ENCODE data around the gene SLC39A2.
"Not testable (repeated sequence)": the region's sequence is repeated elsewhere in the genome, so short reads cannot be mapped to it uniquely, and the experiment has no call there.

The SLC39A2 gene

DNA sequence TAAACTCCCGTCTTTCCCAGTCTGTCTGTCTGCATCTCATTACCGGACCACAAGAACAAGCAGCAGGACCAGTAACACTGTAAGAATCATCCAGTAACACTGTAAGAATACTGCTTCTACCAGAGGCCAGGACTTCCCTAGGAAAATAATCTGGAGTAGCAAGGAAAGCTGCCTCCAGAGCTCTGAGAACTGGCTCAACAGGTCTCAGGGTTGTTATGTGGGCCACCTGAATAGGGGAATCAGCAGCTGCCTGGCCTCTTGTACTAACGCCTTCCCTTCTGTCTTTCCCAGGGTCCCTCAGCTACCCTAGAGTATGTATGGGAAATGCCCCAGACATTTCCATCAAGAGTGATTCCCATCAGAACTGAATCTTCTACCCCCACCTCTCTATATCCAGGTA, 954 bp upstream of the SLC39A2 start:
- H3K4me3 ChIP-seq (ENCODE audit: low read depth, low read length): no peak overlapping the region
- TF ChIP-seq, protein P1, sequence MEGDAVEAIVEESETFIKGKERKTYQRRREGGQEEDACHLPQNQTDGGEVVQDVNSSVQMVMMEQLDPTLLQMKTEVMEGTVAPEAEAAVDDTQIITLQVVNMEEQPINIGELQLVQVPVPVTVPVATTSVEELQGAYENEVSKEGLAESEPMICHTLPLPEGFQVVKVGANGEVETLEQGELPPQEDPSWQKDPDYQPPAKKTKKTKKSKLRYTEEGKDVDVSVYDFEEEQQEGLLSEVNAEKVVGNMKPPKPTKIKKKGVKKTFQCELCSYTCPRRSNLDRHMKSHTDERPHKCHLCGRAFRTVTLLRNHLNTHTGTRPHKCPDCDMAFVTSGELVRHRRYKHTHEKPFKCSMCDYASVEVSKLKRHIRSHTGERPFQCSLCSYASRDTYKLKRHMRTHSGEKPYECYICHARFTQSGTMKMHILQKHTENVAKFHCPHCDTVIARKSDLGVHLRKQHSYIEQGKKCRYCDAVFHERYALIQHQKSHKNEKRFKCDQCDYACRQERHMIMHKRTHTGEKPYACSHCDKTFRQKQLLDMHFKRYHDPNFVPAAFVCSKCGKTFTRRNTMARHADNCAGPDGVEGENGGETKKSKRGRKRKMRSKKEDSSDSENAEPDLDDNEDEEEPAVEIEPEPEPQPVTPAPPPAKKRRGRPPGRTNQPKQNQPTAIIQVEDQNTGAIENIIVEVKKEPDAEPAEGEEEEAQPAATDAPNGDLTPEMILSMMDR (IDR thresholded peaks at IDR 0.05; ENCODE audit: borderline replicate concordance, insufficient read depth, low read depth, low read length): no peak

DNA sequence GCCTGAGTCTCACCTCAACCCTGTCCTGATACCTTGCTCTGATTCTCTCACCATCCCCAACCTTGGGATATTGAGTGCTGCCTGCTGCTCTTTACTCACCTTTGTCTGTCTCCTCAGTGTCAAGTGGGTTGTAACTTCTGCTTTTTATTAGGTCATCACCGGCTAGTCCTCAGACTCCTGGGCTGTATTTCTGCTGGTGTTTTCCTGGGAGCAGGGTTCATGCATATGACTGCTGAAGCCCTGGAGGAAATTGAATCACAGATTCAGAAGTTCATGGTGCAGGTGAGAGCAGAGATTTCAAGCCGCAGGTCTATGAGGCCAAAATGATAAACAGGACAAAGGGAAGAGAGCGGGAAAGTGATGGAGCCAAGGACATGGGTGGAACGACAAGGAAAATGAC, 498 bp downstream of the SLC39A2 start:
- TF ChIP-seq, protein P1 (IDR thresholded peaks at IDR 0.05; ENCODE audit: borderline replicate concordance, insufficient read depth, low read depth, low read length): no peak

DNA sequence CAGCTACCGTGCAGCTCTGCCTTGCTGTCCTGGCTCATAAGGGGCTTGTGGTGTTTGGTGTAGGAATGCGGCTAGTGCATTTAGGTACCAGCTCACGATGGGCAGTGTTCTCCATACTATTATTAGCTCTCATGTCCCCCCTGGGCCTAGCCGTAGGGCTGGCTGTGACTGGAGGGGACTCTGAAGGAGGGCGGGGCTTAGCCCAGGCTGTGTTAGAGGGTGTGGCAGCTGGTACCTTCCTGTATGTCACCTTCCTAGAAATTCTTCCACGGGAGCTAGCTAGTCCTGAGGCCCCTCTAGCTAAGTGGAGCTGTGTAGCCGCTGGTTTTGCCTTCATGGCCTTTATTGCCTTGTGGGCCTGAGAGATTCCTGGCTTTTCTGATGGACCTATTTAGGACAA, 2.1 kb downstream of the SLC39A2 start:
- H3K4me3 ChIP-seq (ENCODE audit: low read depth, low read length): no peak overlapping the region
- TF ChIP-seq, protein P1 (IDR thresholded peaks at IDR 0.05; ENCODE audit: borderline replicate concordance, insufficient read depth, low read depth, low read length): no peak

More for the DNA sequence above, 498 bp downstream of the SLC39A2 start:
- no peak overlapping the region for H3K4me3 ChIP-seq (ENCODE audit: low read depth, low read length)

DNA sequence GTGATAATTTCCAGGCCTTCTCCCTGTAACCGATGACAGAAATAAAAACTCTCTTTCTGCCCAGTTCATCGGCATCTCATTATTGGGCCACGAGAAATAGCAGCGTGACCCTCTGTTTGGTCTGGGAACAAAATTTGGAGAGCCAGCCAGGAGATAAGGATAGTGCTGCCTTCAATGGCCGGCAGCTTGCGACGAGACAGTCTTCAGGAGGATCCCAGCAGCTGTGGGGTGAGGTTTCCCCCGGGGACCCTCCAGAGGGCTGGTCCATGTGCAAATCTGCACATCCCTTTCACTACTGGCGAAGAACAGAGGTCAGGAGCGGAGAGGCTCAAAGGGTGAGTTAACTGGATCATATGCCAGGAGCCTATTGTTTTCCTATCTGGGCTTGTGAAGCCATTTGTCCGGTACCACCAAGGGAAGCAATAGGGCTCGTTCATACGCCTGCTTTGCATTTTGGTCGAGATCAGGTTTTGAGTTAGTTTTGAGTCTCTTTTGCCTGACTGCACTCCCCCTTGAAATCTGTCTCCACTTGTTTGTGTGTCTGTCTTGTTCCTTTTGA, 4.8 kb downstream of the SLC39A2 start:
- TF ChIP-seq, protein P1 (IDR thresholded peaks at IDR 0.05; ENCODE audit: borderline replicate concordance, insufficient read depth, low read depth, low read length): no peak
- no peak overlapping the region for H3K4me3 ChIP-seq (ENCODE audit: low read depth, low read length)

DNA sequence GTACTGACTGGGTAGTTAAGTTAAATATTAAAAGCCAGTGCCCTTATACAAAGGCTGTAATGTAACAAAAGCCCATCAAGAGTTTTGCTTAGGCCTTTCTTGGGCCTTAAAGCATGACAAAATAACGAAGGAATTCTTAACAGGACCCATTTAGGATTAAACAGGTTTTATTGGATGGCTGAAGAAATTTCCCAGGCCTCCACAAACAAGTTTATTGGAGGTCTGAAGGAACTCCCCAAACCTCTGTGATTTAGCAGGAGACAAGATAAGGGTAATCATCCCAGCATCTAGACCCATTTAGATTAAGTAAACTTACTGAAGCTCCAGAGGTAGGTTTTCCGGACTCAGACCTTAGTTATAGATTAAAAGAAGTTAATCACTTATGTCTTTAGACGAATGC, 10.6 kb downstream of the SLC39A2 start:
- not testable (repeated sequence) for H3K4me3 ChIP-seq (ENCODE audit: low read depth, low read length)

DNA sequence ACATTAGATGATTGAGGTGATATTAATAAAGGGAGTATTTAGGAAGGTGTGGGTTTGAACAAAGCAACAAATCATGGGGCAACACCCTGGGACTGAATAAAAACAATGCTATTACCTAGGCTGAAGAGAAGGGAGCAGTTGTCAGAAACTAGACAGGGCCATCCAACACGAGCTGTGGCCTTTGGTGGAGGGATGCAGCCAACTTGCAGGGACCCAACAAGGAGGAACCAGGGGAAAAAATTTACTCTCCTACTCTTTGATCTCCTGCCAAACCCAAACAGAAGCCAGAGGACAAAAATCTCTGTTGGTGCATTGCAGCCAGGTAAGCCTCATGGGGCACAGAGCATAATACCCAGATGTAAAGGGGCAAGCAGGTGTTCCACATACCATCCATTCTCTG, 12.0 kb downstream of the SLC39A2 start:
- TF ChIP-seq, protein P1 (IDR thresholded peaks at IDR 0.05; ENCODE audit: borderline replicate concordance, insufficient read depth, low read depth, low read length): no peak

DNA sequence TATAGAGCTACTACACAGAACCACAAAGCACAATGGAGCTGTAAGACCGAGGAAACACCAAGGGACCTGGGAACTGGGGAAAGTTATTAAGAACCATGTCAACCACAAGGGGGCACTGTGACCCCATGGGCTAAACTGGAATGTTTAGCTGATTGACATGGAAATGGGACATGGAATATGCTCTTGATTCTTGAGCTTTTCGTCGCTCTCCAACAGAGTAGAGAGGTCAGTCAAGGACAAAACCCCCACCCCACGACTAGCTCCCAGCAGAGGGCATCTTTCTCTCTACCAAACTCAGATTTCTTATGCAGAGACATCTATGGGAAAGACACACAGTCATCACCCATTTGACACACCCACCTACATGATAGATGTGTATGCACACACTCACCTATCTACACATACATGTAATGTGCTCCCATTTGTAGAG, 15.7 kb downstream of the SLC39A2 start:
- TF ChIP-seq, protein P1 (IDR thresholded peaks at IDR 0.05; ENCODE audit: borderline replicate concordance, insufficient read depth, low read depth, low read length): peak; percentile 84

More for the DNA sequence above, 12.0 kb downstream of the SLC39A2 start:
- no peak overlapping the region for H3K4me3 ChIP-seq (ENCODE audit: low read depth, low read length)

DNA sequence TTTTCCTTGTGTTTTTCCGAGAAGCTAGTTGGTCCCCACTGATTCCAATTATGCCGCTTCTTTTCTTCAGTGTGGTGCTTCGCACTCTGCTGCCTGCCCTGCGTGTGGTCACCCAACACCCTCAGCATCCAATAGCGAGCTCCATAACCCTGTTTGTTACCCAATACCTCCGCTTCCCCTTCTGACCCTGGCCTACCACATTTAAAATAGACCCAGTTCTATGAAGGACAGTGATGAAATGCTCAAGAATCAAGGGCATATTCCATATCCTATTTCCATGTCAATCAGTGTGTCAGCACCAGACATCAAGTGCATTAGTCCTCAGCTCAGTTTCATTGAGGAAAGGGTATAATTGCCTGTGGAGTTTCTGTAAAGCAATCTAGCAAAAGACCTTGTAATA, 16.2 kb downstream of the SLC39A2 start:
- TF ChIP-seq, protein P1 (IDR thresholded peaks at IDR 0.05; ENCODE audit: borderline replicate concordance, insufficient read depth, low read depth, low read length): no peak
- no peak overlapping the region for H3K4me3 ChIP-seq (ENCODE audit: low read depth, low read length)

More for the DNA sequence above, 15.7 kb downstream of the SLC39A2 start:
- H3K4me3 ChIP-seq (ENCODE audit: low read depth, low read length): no peak overlapping the region

All from GM12875 (cell line).